Mesendoderm (in vitro differentiated cells): ENCODE results near the gene PTH1R.

Experiments used
- DNase-seq: peaks from one replicate; pipeline ENCODE4 v3.0.0; 2013
- H2AK5ac ChIP-seq: 2 replicates; pipeline ENCODE4 v1.6.1; 2013; ENCODE audit warnings: low read length, inconsistent platforms
- H2BK120ac ChIP-seq: 2 replicates; pipeline ENCODE4 v1.6.1; 2013; ENCODE audit warnings: low read depth, mild to moderate bottlenecking, low read length, moderate library complexity, mixed read lengths
- H2BK15ac ChIP-seq: replicated peaks from 2 replicates; pipeline ENCODE4 v1.6.1; 2013; ENCODE audit warnings: low read depth, mild to moderate bottlenecking, moderate library complexity
- H2BK5ac ChIP-seq: 2 replicates; pipeline ENCODE4 v1.6.1; 2013; ENCODE audit warnings: low read length, inconsistent platforms
- H3K18ac ChIP-seq: 2 replicates; pipeline ENCODE4 v1.6.1; 2013; ENCODE audit warnings: mild to moderate bottlenecking, low read length, mixed read lengths
- H3K23ac ChIP-seq: one replicate; pipeline ENCODE4 v1.6.1; 2013; ENCODE audit warnings: low read length
- H3K27ac ChIP-seq: 2 replicates; pipeline ENCODE4 v1.5.1; 2013; ENCODE audit warnings: low read depth, mild to moderate bottlenecking, inconsistent platforms, low read length, moderate library complexity
- H3K27me3 ChIP-seq: 2 replicates; pipeline ENCODE4 v1.6.1; 2013; ENCODE audit warnings: low read length, control low read depth, mild to moderate bottlenecking, inconsistent platforms; ENCODE audit not compliant: insufficient read depth, poor library complexity
- H3K36me3 ChIP-seq: 2 replicates; pipeline ENCODE4 v1.6.1; 2013; ENCODE audit warnings: low read length, inconsistent platforms; ENCODE audit not compliant: control insufficient read depth, insufficient read depth
- H3K4ac ChIP-seq: one replicate; pipeline ENCODE4 v1.6.1; 2013; ENCODE audit warnings: low read depth, mild to moderate bottlenecking, low read length, moderate library complexity
- H3K4me1 ChIP-seq: 2 replicates; pipeline ENCODE4 v1.6.1; 2013; ENCODE audit warnings: low read depth, low read length, inconsistent platforms; ENCODE audit not compliant: control insufficient read depth
- H3K4me2 ChIP-seq: 2 replicates; pipeline ENCODE4 v1.6.1; 2013; ENCODE audit warnings: low read length
- H3K4me3 ChIP-seq: 2 replicates; pipeline ENCODE4 v1.5.1; 2013; ENCODE audit warnings: mild to moderate bottlenecking, low read length
- H3K56ac ChIP-seq: one replicate; pipeline ENCODE4 v1.6.1; 2013; ENCODE audit warnings: low read length
- H3K79me1 ChIP-seq: 2 replicates; pipeline ENCODE4 v1.6.1; 2013; ENCODE audit warnings: low read length, inconsistent platforms
- H3K79me2 ChIP-seq: 2 replicates; pipeline ENCODE4 v1.6.1; 2013; ENCODE audit warnings: mild to moderate bottlenecking, low read length; ENCODE audit not compliant: control insufficient read depth, insufficient read depth
- H3K9ac ChIP-seq: 2 replicates; pipeline ENCODE4 v1.6.1; 2013; ENCODE audit warnings: low read length, inconsistent platforms
- H4K5ac ChIP-seq: one replicate; pipeline ENCODE4 v1.6.1; 2013; ENCODE audit warnings: low read length
- H4K8ac ChIP-seq: one replicate; pipeline ENCODE4 v1.6.1; 2013; ENCODE audit warnings: low read depth, mild to moderate bottlenecking, control low read depth, low read length, moderate library complexity
- whole genome bisulfite sequencing: extraction: QIAGEN DNeasy Blood & Tissue Kit; methylation state at CpG from one replicate; pipeline ENCODE4 v1.1.7; 2013; ENCODE audit warnings: low lambda C conversion rate, missing lambda C conversion rate; ENCODE audit not compliant: insufficient coverage; ENCODE audit errors: extremely low coverage; 5-methylcytosine and 5-hydroxymethylcytosine counted together

Gene PTH1R

DNA sequence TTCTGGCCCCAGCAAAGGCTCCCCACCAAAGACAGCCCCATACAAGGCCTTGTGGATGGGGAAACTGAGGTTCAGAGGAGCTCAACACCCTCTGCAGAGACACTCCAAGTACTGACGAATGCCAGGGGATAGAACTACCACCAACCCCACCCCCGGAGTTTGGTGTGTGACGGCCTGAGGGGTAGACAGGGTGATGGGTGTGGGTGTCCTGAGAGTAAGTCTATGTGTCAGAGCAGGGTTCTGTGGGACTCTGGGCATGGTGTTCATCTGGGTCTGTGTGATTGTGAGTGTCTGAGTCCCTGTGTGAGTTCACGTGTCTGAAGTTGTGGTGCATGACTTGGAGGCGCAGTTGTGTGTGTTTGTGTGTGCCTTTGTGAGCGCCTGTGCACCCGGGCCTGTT, 7.4 kb downstream of the PTH1R start:
- Histone ChIP-seq H3K4me2 (no peak overlapping the region), H4K8ac (no peak overlapping the region), H3K79me1 (no peaks in the 10 kb centered on the region), H3K18ac (no peak overlapping the region), H2AK5ac (no peak overlapping the region), H3K27ac (no peak overlapping the region), H2BK5ac (no peak overlapping the region), H3K4ac (no peak overlapping the region), H3K56ac (no peak overlapping the region), H2BK120ac (no peak overlapping the region), H3K4me1 (peaks cover 4% of the 10 kb centered on the region), H4K5ac (no peak overlapping the region), H3K4me3 (no peak overlapping the region), H3K27me3 (peaks cover 3% of the 10 kb centered on the region), H3K23ac (no peak overlapping the region), H2BK15ac (no peak overlapping the region), H3K36me3 (no peaks in the 10 kb centered on the region), H3K9ac (no peak overlapping the region), H3K79me2 (no peaks in the 10 kb centered on the region)
- no peak for DNase-seq
- no CpG with 5 or more reads among the region's 7 CpGs for WGBS

DNA sequence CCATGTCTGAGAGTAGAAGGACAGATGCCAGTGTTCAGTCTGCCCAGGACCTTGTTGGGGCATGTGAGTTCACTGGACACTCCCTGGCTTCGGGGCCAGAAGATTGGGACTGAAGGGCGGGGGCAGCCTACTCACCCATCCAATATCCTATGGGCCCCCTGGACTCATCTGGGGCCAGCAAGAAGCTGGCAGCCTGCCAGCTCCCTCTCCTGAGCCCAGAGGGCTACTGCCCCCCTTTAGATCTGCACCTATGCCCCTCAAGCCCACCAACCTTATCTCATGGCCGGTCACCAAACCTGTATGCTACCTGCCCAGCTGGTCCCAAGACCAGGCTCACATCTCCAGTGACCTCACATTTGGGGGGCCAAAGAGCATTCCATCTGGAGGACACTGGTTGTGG, 8.1 kb downstream of the PTH1R start:
- H3K4me3 ChIP-seq = no peak overlapping the region
- no peaks in the 10 kb centered on the region for H3K79me1 ChIP-seq
- no peaks in the 10 kb centered on the region for H3K79me2 ChIP-seq
- H3K23ac ChIP-seq = no peak overlapping the region
- no peak overlapping the region for H2BK5ac ChIP-seq
- no peak overlapping the region for H3K9ac ChIP-seq
- peaks cover 3% of the 10 kb centered on the region for H3K27me3 ChIP-seq
- no peak overlapping the region for H3K18ac ChIP-seq
- H3K4ac ChIP-seq = no peak overlapping the region
- no CpG with 5 or more reads among the region's 3 CpGs for WGBS
- H2BK15ac ChIP-seq = no peak overlapping the region
- H3K27ac ChIP-seq = no peak overlapping the region
- no peak for DNase-seq
- H3K56ac ChIP-seq = no peak overlapping the region
- no peak overlapping the region for H2AK5ac ChIP-seq
- H4K5ac ChIP-seq = no peak overlapping the region
- H4K8ac ChIP-seq = no peak overlapping the region
- no peak overlapping the region for H3K4me2 ChIP-seq
- no peak overlapping the region for H2BK120ac ChIP-seq
- H3K36me3 ChIP-seq = no peaks in the 10 kb centered on the region
- peaks cover 4% of the 10 kb centered on the region for H3K4me1 ChIP-seq

DNA sequence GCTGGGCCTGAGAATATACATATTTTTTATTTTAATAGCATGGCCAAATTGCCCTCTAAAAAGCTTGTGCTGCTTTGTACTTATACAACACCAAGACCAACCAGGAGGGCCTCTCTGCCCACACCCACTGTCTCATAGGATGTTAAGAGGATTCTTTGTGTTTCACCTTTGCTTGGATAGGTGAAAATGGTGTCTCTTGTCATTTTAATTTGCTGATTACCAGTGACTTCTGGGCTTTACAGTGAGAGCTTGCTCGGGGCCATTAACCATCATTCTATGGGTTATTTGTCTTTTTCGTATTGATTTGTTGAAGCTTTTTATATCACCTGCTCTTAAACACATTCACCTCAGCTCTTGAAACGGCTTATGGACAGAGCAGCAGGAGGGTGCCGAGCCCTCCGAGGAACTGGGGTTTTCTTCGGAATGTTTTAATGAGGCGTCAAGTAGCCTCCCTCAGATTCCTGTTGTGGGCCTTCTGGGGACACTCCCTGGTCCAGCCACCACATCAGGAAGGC, 10.5 kb downstream of the PTH1R start:
- peaks cover 8% of the 10 kb centered on the region for H3K4me1 ChIP-seq
- H3K4ac ChIP-seq = no peak overlapping the region
- no peak overlapping the region for H3K27ac ChIP-seq
- no CpG with 5 or more reads among the region's 7 CpGs for WGBS
- H3K36me3 ChIP-seq = no peaks in the 10 kb centered on the region
- H4K8ac ChIP-seq = no peak overlapping the region
- no peak overlapping the region for H3K56ac ChIP-seq
- no peaks in the 10 kb centered on the region for H3K79me2 ChIP-seq
- no peak overlapping the region for H3K9ac ChIP-seq
- no peak overlapping the region for H3K23ac ChIP-seq
- no peak overlapping the region for H2BK5ac ChIP-seq
- no peak overlapping the region for H3K18ac ChIP-seq
- no peak overlapping the region for H4K5ac ChIP-seq
- H3K4me3 ChIP-seq = no peak overlapping the region
- H2BK15ac ChIP-seq = no peak overlapping the region
- no peak overlapping the region for H2BK120ac ChIP-seq
- no peaks in the 10 kb centered on the region for H3K27me3 ChIP-seq
- no peak for DNase-seq
- peaks cover 3% of the 10 kb centered on the region for H3K79me1 ChIP-seq
- no peak overlapping the region for H2AK5ac ChIP-seq
- no peak overlapping the region for H3K4me2 ChIP-seq

DNA sequence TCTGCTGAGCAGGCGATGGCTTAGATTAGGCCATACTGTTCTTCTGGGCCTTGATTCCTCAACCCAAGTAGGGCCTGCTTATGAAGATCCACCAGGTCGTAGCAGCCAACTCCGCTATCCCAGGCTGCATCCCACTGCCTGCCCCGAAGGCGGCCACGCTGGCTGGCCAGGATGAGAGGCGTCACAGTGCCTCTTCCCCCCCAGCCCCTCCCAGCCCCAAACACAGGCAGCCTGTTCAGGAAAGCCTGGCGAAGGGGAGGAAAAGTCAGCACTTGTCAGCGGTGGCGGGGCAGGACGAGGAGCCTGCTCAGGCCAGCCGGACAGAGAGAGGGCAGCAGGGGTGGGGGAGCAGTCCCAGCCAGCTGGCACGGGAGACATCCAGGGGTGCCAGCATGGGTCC, 11.2 kb downstream of the PTH1R start:
- Histone ChIP-seq H3K4me2 (no peak overlapping the region), H3K18ac (no peak overlapping the region), H3K79me2 (no peaks in the 10 kb centered on the region), H3K4ac (no peak overlapping the region), H3K4me1 (peaks cover 8% of the 10 kb centered on the region), H4K5ac (no peak overlapping the region), H2BK120ac (no peak overlapping the region), H2BK15ac (no peak overlapping the region), H3K36me3 (no peaks in the 10 kb centered on the region), H2AK5ac (no peak overlapping the region), H3K23ac (no peak overlapping the region), H3K56ac (no peak overlapping the region), H2BK5ac (no peak overlapping the region), H3K4me3 (no peak overlapping the region), H3K27ac (no peak overlapping the region), H3K79me1 (peaks cover 3% of the 10 kb centered on the region), H3K27me3 (no peaks in the 10 kb centered on the region), H4K8ac (no peak overlapping the region), H3K9ac (no peak overlapping the region)
- WGBS = no CpG with 5 or more reads among the region's 13 CpGs
- no peak for DNase-seq

DNA sequence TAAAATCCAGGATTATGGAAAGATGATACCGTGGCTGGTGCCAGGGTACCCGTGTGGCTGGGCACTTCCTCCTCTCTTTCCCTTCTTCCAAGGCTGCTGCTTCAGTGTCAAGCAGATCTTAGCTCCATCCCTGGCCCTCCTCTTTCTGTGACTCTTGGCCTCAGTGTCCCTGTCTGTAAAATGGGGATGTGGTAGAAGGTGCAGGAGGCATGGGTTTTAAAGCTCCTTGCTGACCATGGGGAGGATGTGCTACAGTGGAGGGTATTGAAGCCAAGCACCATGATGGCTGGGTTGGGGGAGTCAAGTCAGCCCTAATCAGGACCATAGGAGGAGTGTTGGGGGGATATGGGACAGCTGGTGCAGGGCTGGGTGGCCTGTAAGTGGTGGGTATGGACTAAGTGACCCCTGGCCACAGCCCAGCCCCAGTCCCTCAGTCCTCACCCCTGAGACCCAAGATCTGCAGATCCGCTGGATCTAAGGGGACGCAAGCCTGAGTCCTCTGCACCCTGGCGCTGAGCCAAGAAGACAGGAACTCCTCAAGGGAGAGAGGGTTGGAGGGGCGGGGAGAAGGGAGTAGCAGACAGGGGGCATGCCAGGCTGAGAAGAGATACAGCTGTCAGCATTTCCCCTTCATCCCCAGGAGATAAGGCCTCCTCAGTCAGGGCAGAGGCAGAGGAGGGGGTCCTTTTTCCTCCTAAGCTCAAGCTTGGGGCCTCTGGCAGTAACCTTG, 12.0 kb downstream of the PTH1R start:
- Histone ChIP-seq H2BK120ac (no peak overlapping the region), H3K4ac (no peak overlapping the region), H3K23ac (peak overlapping the region; percentile 6), H2BK15ac (no peak overlapping the region), H2AK5ac (no peak overlapping the region), H3K79me1 (peaks cover 3% of the 10 kb centered on the region), H4K8ac (no peak overlapping the region), H2BK5ac (no peak overlapping the region), H3K4me2 (no peak overlapping the region), H3K56ac (no peak overlapping the region), H3K9ac (no peak overlapping the region), H3K4me1 (peaks cover 5% of the 10 kb centered on the region), H3K27me3 (no peaks in the 10 kb centered on the region), H4K5ac (no peak overlapping the region), H3K18ac (no peak overlapping the region), H3K27ac (no peak overlapping the region), H3K79me2 (no peaks in the 10 kb centered on the region), H3K36me3 (no peaks in the 10 kb centered on the region), H3K4me3 (no peak overlapping the region)
- no CpG with 5 or more reads among the region's 6 CpGs for WGBS
- no peak for DNase-seq

DNA sequence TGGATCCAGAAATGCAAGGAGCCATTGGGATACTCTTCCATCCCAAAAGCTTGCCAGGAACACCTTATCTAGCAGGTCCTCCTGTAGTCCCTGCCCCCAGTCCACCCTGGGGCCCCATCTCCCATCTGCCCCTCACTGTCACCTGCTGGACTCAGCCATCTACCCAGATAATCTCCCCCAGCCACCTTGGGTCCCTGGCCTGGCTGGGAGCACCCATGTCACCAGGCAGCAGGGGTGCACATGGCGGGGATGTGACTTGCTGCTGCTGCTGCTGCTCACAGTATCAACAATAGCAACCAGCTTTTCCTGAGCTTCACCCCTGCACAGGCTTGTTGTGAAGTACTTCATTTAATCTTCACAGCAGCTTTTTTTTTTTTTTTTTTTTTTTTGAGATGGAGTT, 12.6 kb downstream of the PTH1R start:
- Histone ChIP-seq H2BK5ac (no peak overlapping the region), H3K79me1 (peaks cover 3% of the 10 kb centered on the region), H4K5ac (no peak overlapping the region), H3K23ac (peak overlapping the region; percentile 6), H3K27me3 (no peaks in the 10 kb centered on the region), H2BK120ac (no peak overlapping the region), H3K4me3 (no peak overlapping the region), H4K8ac (no peak overlapping the region), H3K56ac (no peak overlapping the region), H3K36me3 (no peaks in the 10 kb centered on the region), H3K79me2 (no peaks in the 10 kb centered on the region), H3K4ac (no peak overlapping the region), H2BK15ac (no peak overlapping the region), H3K18ac (no peak overlapping the region), H3K27ac (no peak overlapping the region), H2AK5ac (no peak overlapping the region), H3K9ac (no peak overlapping the region), H3K4me1 (peaks cover 5% of the 10 kb centered on the region), H3K4me2 (no peak overlapping the region)
- WGBS = no CpG with 5 or more reads among the region's 1 CpG
- no peak for DNase-seq
